Sigmoid colon (tissue), 4 donors: ENCODE results near the gene POGZ.

Source experiments
- EP300 ChIP-seq, 4 donors: sonication (generic); formaldehyde crosslinking; IDR thresholded peaks; one replicate each; pipeline ENCODE4 v1.6.1; 2017; ENCODE audit warnings: antibody characterized with exemption in 4 of 4
- POLR2A ChIP-seq, 2 donors: fragments of 450-650 bp; IDR thresholded peaks; one replicate each; pipeline ENCODE4 v1.6.1; 2016; ENCODE audit warnings: antibody characterized with exemption in 2 of 2, mild to moderate bottlenecking in 2 of 2, moderate library complexity in 2 of 2
- POLR2AphosphoS5 ChIP-seq, 4 donors: sonication (generic); formaldehyde crosslinking; IDR thresholded peaks; one replicate each; pipeline ENCODE4 v1.6.1; 2017; ENCODE audit warnings: antibody characterized with exemption in 4 of 4
- TF ChIP-seq, protein P1 (sequence below), 4 experiments: fragments of 450-650 bp in 3 of 4; fragments of 200-600 bp in 1 of 4; IDR thresholded peaks; one replicate each; pipeline ENCODE4 v1.5.1; 2016 to 2019; ENCODE audit warnings: antibody characterized with exemption in 4 of 4, mild to moderate bottlenecking in 3 of 4, moderate library complexity in 2 of 4

- TF ChIP-seq, protein P1, sequence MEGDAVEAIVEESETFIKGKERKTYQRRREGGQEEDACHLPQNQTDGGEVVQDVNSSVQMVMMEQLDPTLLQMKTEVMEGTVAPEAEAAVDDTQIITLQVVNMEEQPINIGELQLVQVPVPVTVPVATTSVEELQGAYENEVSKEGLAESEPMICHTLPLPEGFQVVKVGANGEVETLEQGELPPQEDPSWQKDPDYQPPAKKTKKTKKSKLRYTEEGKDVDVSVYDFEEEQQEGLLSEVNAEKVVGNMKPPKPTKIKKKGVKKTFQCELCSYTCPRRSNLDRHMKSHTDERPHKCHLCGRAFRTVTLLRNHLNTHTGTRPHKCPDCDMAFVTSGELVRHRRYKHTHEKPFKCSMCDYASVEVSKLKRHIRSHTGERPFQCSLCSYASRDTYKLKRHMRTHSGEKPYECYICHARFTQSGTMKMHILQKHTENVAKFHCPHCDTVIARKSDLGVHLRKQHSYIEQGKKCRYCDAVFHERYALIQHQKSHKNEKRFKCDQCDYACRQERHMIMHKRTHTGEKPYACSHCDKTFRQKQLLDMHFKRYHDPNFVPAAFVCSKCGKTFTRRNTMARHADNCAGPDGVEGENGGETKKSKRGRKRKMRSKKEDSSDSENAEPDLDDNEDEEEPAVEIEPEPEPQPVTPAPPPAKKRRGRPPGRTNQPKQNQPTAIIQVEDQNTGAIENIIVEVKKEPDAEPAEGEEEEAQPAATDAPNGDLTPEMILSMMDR (IDR thresholded peaks at IDR 0.05), result no peak
- TF ChIP-seq EP300 (IDR thresholded peaks at IDR 0.05) (no peak), POLR2A (IDR thresholded peaks at IDR 0.05) (no peak), POLR2AphosphoS5 (IDR thresholded peaks at IDR 0.05) (peak in 1 of 4 donors; percentile 6)
Measured at GRCh38 chr1:151401125-151401788, 58.0 kb downstream of the POGZ start.
